HG03439 (cell line): ENCODE measurements around the gene WDSUB1.

Experiments
- ATAC-seq: cut with Tn5 transposase; IDR thresholded peaks from one replicate; pipeline ENCODE4 v1.9.1; 2021; ENCODE audit warnings: mild to moderate bottlenecking, moderate library complexity; ENCODE audit not compliant: unreplicated experiment

The WDSUB1 gene

DNA sequence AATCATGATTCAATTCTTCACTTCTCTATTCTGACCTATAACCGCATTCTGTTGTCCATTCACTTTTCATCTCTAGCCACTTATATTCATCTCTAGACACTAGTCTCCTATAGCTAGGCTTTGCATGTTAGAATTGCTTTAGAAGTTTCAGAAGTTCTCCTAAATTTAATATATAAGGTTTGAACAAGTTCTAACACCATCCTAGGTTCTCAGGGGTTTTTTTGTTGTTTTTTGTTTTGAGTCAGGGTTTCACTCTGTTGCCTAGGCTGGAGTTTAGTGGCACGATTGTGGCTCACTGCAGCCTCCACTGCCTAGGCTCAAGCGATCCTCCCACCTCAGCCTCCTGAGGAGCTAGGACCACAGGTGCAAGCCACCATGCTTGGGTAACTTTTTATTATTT lies 19.9 kb downstream of the WDSUB1 start:
- no peak for ATAC-seq

DNA sequence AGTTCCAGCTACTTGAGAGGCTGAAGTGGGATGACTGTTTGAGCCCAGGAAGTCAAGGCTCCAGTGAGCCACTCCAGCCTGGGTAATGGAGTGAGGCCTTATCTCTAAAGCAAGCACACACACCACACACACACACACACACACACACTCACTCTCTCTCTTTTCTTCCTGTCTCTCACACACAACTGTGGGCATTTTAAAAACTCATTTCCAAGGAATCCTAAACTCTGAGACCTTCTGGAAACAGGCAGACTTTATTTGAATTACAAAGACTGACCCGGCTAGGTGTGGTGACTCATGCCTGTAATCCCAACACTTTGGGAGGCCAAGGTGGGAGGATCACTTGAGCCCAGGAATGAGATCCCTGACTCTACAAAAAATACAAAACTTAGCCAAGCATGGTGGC lies 21.3 kb downstream of the WDSUB1 start:
- ATAC-seq: no peak

DNA sequence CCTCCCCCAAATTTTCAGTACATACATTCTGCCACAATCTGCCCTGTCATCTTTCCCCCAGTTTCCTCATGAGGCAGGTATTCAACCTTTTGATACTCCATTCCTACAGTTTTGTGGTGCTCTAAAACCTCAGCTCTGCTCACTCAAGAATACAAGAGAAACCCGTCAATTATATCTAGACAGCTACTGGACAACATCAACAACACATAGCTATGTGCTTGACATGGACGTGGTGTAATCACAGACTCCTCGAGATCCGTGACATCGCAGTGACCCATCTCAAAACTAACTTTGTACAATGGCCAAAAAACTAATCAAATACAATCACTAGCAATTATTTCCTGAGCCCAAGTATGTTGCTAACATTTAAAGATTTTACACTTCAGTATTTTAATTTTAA lies 23.6 kb downstream of the WDSUB1 start:
- no peak for ATAC-seq

DNA sequence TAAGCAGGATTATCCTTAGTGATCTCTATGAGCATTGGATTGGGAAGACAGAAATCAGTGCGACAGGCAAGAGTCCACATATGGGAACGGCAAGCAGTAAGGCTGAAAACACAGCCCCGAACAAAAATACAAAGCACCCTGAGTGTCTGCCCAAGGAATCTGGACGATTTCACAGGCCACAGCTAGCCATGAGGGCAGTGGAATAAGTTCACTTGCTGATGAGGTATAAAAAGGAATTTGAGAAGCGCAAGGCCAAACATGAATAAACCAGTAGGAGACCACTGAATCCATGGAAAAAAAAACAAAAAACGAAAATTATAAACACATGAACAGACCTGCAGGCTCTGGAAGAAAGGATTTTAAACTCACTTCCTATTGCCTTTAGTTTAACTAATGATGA lies 24.3 kb downstream of the WDSUB1 start:
- ATAC-seq: no peak

DNA sequence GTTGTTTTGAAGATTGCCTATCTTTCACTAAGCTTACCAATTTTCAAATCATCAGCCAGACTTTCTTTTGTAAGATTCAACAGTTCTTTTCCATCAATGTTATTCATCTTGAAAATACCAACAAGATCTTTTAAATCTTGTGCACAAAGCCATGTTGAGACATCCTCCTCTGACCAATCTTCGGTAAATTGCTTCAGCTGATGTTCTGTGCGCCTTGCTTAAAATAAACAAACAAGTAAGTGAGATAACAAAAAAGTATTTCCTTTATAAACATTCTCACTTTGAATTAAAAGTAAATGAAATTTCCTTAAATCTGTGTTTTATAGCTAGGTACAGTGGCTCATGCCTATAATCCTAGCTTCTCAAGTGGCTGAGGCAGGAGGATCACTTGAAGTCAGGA lies 30.3 kb downstream of the WDSUB1 start:
- ATAC-seq: no peak

DNA sequence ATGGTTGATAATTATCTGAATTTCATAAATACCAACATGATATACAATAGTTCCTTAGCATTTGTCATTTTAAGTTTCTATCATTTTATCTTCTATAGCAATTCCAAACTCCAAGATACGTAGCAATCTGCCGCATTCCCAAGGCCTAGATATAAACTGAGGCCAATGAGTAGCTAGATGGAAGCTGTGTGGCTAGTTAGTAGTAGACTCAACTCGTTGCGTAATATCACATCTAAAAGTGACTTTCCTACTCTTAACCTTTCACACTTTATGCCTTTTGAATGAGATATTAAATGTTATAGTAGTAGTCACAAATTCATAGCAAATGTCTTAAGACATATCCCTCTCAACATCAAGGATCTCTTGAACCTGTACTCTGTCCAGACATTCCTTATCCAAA lies 33.6 kb downstream of the WDSUB1 start:
- ATAC-seq: no peak

DNA sequence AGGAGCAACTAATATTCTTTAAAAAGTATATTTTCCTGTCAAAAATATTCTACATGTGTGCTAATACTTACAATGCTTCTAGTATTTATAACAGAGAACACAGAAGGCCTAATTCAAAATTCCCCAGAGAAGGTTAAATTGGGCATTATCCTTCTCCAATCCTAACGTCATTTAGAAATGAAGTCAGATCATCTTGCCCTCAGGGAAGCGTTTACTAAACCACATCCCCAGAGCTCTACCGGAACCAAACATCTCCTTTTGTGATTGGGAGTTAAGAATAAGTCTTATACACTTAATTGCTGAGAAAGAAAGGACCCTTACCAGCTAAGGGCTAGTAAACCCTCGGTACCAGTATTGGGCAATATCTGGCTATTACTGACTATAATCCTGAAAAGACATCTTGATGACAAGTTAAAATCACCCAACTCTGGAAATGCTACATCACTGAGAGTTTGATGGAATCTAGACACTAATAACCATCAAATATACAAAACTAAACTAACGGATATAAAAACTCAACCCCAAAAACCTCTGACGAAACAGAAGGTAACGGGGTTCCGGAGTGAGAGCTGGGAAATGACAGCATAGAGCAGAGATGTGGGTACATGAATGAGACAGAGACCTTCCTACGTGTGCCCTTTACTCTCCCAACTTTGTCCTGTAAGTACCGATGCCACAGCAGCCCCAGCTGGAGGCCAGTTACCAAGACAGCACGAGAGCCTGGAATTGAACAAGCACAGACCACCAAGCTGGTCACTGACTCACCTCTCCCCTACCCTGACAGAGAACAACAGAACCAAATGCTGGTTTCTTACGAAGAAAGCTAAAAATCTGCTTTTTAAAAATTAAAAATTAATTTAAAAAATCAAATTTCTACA lies 35.0 kb downstream of the WDSUB1 start:
- no peak for ATAC-seq

DNA sequence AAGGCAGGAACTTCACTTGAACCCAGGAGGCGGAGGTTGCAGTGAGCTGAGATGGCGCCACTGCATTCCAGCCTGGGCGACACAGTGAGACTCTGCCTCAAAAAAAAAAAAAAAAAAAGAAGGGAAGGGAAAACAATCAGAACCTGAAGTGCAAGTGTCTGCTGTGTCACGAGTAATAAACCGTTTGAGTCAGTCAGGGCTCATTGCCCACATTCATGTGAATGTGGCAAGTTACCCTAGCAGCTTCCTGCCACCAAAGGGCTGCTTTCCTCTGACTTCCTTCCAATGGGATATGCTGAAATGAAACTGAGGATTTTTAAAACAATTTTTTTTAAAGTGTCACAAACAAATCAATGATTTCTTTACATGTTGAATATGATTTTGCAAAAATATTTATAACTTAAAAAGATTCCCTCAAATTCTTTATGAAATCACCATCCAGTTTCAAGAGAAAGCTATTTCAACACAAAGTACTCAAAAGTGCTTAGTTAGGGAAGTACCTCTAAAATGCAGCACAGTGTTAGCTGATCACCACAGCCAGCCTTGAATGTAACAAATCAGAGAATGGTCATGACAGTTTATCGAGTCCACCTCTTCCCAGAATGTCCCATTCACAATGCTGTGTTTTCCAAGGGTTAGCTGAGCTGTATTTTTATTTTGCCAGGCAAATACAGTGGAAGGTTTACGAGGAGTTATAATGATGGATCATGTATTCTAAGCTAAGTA lies 36.4 kb downstream of the WDSUB1 start:
- ATAC-seq: no peak

DNA sequence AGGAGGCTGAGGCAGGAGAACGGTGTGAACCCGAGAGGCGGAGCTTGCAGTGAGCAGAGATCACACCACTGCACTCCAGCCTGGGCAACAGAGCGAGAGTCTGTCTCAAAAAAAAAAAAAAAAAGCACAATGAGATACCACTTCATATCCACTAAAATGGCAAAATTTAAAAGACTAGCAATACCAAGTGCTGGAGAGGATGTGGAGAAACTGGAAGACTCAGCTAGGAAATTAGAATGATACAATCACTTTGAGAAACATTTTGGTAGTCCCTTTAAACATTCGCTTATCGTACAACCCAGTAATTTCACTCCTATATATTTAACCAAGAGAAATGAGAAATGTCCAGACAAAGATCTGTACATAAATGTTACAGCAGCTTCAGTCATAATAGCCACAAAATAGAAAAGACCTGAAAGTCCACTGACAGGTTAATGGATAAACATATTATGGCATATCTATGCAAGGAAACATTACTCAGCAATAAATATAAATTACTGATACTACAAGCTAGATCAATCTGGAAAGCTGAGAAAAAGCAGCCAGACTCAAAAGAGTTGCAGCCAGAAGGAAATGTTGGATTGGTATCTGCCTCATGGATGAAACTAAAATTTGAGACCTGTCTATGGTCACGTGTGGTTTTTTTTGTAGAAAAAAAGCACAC lies 40.0 kb downstream of the WDSUB1 start:
- ATAC-seq: no peak

DNA sequence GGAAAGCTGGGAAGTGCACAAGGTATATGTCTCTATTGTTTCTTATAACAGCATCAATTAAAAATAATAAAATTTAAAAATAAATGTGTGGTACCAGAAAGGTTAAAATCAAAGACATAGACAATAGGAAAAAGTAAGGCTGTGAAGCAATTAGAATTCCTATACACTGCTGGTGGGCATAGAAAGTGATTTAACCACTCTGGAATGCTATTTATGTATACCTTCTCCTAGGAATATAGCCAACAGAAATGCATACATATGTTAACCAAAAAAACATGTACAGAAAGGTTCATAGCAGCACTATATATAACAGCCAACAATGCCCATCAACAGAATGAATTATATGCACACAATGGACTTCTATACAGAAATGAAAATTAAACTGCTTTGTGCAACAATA lies 43.0 kb downstream of the WDSUB1 start:
- ATAC-seq: no peak

DNA sequence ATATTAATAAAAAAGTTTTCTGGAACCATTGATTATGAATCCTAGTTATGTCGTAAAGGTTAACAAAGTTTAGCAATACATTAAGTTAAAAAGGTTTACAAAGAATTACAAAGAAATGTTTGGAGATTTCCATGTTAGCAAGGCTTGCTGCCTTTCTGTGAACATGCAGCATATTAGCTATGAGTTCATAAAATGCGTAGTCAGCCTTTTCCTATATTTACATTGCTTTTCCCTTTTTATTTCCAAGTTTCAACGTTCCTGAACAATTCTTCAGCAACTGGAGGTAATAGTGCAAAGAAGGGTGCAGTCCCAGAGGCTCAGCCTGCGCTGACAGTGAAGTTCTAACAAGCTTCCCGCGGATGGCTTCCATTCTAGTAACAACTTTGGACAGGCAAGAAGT lies 51.6 kb downstream of the WDSUB1 start:
- ATAC-seq: no peak

DNA sequence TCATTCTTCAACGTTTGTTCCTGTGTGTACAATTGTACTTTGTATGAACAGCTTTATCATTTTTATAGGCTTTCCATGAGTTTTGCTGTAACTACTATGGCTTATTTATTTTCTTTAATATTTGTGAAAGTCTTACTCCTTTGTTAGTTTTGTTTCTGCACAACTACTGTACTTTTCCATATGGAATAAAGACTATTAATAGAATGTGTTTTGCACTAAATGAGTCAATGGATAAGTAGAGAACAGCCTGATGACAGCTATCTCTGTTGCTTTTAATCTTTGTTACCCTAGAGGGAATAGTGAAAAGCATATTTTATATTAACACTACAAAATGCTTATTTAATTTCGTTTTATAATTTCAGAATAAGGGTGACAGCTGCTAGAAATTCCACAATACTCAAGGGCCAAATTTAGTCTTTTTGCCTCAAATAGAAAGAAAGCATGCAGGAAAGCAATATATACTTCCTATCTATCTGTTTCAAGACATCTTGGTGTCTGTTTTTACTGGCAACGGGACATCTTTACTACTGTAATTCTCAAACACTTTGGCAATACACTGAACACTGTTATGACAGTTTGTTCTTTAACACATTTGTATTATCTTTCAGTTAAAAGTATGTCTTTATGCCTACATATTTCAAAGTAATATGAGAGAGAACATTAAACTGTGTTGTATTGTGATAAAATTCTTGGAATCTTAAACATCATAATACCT lies 53.9 kb downstream of the WDSUB1 start:
- ATAC-seq: no peak

DNA sequence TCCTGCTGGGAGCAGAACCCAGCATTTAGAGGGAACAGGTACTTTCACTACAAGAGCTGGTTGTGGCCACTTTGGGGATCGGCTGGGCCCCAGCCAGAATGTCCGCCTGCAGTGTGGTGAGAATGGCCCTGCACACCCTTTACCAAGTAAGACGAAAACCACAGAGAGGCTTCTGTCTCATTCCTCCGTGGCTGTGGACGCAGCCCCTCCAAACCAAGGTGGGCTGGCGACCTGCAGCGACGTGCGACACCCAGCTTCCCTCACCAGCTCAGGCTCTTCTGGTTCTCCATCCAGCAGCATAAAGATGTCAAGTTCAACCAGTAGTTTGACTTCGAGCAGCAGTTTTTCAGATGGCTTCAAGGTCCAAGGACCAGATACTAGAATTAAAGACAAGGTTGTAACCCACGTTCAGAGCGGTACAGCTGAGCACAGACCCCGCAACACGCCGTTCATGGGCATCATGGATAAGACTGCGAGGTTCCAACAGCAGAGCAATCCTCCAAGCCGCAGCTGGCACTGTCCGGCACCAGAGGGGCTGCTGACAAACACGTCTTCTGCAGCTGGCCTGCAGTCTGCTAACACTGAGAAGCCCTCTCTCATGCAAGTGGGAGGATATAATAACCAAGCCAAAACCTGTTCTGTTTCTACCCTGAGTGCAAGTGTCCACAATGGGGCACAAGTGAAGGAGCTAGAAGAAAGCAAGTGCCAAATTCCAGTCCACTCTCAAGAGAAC lies 56.2 kb downstream of the WDSUB1 start:
- no peak for ATAC-seq

DNA sequence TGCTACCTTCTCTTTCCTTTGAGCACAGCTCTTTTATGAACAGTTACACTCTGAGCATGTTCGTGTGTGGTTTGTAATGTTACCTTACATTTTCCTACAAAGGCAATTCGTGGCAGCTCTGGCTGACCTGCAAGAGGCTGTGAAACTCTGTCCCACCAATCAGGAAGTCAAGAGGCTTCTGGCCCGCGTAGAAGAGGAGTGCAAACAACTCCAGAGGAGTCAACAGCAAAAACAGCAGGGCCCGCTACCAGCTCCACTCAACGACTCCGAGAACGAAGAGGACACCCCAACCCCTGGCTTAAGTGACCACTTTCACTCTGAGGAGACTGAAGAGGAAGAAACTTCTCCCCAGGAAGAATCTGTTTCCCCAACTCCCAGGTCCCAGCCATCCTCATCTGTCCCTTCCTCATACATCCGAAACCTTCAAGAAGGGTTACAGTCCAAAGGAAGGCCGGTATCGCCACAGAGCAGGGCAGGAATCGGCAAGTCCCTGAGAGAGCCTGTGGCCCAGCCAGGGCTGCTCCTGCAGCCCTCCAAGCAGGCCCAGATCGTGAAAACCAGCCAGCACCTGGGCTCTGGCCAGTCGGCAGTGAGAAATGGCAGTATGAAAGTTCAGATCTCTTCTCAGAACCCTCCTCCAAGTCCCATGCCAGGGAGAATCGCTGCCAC lies 56.9 kb downstream of the WDSUB1 start:
- ATAC-seq: no peak

DNA sequence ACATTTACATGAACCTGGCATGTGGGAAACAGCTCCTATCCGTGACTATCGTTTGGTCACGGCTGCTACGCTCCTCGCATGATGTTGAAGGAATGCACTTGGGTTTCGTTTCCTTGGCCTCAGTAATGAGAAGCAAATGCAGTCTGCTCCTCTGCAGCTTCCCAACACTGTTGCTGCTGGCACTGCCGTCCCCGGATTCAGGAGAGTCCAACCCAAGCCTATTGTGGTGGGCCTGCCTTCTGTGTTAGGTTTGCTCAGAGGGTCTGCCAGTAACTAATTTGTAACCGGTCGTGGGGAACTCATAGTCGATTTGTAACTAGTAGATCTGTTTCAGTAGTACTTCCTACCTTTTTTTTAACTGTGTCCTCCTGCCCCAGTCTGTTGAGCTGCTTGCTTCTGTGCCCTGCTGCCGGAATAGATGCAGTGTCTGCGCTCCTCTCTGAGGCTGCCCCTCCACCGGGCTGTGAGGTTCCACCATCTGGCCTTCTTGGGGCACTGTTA lies 58.4 kb downstream of the WDSUB1 start:
- no peak for ATAC-seq

DNA sequence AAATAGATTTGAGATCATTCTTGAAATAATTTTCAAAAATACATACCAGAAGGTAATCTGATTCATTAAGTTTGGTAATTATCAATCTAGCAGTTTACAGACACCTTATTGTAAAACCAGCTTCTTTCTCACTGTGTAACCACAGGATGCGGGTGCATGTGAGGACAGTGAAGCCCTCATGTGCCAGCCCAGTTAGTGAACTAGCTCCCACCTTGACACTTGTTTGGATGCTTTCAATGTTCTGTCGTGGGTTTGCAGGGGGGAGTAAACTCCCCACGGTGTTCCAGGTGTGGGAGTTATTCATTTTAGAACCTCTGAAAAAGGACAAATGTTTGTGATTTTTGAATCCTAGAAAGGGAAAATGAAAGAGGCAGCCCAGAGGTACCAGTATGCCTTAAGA lies 59.0 kb downstream of the WDSUB1 start:
- no peak for ATAC-seq

DNA sequence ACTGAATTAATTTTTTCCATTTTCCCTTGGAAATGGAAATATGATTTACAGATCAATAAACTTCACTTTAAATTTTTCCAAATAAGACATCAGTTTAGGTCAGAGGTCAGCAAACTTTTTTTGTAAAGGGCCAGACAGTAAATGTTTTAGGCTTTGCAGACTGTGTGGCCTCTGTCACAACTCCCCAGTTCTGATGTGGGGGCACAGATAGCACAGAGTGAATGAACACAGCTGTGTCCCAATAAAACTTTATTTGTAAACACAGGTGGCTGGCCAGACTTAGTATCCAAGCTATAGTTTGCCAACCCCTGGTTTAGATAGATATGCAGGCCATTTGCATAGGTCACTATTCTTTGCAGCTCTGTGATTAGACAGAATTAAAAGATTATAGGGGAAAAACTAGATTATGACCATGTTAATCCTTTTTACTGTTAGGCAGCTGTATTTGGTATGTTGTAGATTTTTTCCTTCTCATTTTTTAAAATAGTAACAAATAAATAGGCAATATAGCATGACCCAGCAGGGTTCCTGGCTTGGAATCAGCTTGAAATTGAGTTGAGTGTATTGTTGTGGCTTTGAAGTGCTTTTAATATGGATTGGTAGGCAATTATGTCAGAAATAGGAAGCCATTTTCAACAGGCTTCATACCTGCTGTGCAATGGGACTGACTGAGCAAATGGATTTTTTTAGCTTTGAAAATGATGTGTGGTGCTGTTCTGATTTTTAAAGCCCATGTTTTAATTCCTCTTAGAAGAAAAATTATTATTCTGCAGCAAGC lies 59.7 kb downstream of the WDSUB1 start:
- ATAC-seq: no peak

DNA sequence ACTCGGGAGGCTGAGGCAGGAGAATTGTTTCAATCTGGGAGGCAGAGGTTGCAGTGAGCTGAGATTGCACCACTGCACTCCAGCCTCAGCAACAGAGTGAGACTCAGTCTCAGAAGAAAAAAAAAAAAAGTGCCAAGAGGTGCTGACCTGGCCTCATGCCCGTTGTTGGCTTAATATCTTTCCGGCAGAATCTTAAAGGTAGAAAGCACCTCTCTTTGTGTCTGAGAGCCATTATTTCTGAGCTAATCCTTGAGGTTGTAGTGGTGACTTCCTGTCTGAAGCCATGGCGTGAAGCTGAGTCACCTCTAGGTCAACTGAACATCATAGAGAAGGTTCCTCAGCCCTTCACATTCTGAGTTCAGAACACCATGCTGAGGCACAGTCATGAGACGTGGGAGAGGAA lies 60.4 kb downstream of the WDSUB1 start:
- no peak for ATAC-seq
